ENCODE results near the gene RNF5.
"Not testable (repeated sequence)": the region's sequence is repeated elsewhere in the genome, so short reads cannot be mapped to it uniquely, and the experiment has no call there.

RNF5 gene

GRCh38 chr6:32190911-32191677 is 12.9 kb downstream of the RNF5 start:
- Histone ChIP-seq H3K9ac (ENCODE audit: low read depth, low read length, poor library complexity, severe bottlenecking) (peak overlapping the region; percentile 96), H3F3A (ENCODE audit: low read depth) (no peaks in the 10 kb centered on the region), H3K9me3 (ENCODE audit: insufficient read depth, low read depth, low read length) (no peaks in the 10 kb centered on the region), H2AFZ (ENCODE audit: low read length) (no peak overlapping the region), H3K79me2 (ENCODE audit: insufficient read depth, low read length) (peaks cover 80% of the 10 kb centered on the region), H4K20me1 (ENCODE audit: insufficient read depth, low read length, poor library complexity, severe bottlenecking) (peaks cover 8% of the 10 kb centered on the region), H3K27me3 (ENCODE audit: insufficient read depth, low read length, poor library complexity, severe bottlenecking) (no peaks in the 10 kb centered on the region), H3K4me1 (ENCODE audit: insufficient read depth, low read length, poor library complexity, severe bottlenecking) (peaks cover 58% of the 10 kb centered on the region), H3K9me2 (replicated peaks; ENCODE audit: low read depth, low read length) (no peaks in the 10 kb centered on the region), H3K36me3 (ENCODE audit: insufficient read depth, low read length) (peaks cover 15% of the 10 kb centered on the region; the same call in 1 of the 2 replicates), H3K4me3 (ENCODE audit: low read length, poor library complexity, severe bottlenecking) (peak overlapping the region; percentile 91), H3K4me2 (ENCODE audit: low read depth, low read length, poor library complexity, severe bottlenecking) (peak overlapping the region; percentile 99)
- TF ChIP-seq EZH2phosphoT487 (IDR thresholded peaks at IDR 0.05; ENCODE audit: borderline replicate concordance), result no peak
- TF ChIP-seq CTCF (conservative IDR thresholded peaks at IDR 0.05; ENCODE audit: low read length), result no peak

- H3K9me3 ChIP-seq (ENCODE audit: insufficient read depth, low read depth, low read length), result no peaks in the 10 kb centered on the region
- no peaks in the 10 kb centered on the region for H3F3A ChIP-seq (ENCODE audit: low read depth)
- H3K36me3 ChIP-seq (ENCODE audit: insufficient read depth, low read length), result peaks cover 9% of the 10 kb centered on the region; the same call in 1 of the 2 replicates
- peaks cover 60% of the 10 kb centered on the region for H3K4me1 ChIP-seq (ENCODE audit: insufficient read depth, low read length, poor library complexity, severe bottlenecking)
- H3K9me2 ChIP-seq (replicated peaks; ENCODE audit: low read depth, low read length), result no peaks in the 10 kb centered on the region
- TF ChIP-seq CTCF (conservative IDR thresholded peaks at IDR 0.05; ENCODE audit: low read length), result no peak
- no peak for TF ChIP-seq EZH2phosphoT487 (IDR thresholded peaks at IDR 0.05; ENCODE audit: borderline replicate concordance)
- peaks cover 8% of the 10 kb centered on the region for H4K20me1 ChIP-seq (ENCODE audit: insufficient read depth, low read length, poor library complexity, severe bottlenecking)
- no peaks in the 10 kb centered on the region for H3K27me3 ChIP-seq (ENCODE audit: insufficient read depth, low read length, poor library complexity, severe bottlenecking)
- H2AFZ ChIP-seq (ENCODE audit: low read length), result no peak overlapping the region
- peak overlapping the region; percentile 99 for H3K4me2 ChIP-seq (ENCODE audit: low read depth, low read length, poor library complexity, severe bottlenecking)
- H3K9ac ChIP-seq (ENCODE audit: low read depth, low read length, poor library complexity, severe bottlenecking), result peak overlapping the region; percentile 96
- H3K4me3 ChIP-seq (ENCODE audit: low read length, poor library complexity, severe bottlenecking), result peak overlapping the region; percentile 91
- H3K79me2 ChIP-seq (ENCODE audit: insufficient read depth, low read length), result peaks cover 88% of the 10 kb centered on the region
Observed at GRCh38 chr6:32191696-32192607, 13.7 kb downstream of the RNF5 start.

GRCh38 chr6:32192608-32193039 is 14.4 kb downstream of the RNF5 start, which contains the start of gene GPSM3:
Gene GPSM3, minus strand, starts transcription at chr6:32192643. Its CDS starts 130 bp downstream, at chr6:32192513.
- Histone ChIP-seq H3K79me2 (ENCODE audit: insufficient read depth, low read length) (peaks cover 81% of the 10 kb centered on the region), H3K27me3 (ENCODE audit: insufficient read depth, low read length, poor library complexity, severe bottlenecking) (no peaks in the 10 kb centered on the region), H3K9me3 (ENCODE audit: insufficient read depth, low read depth, low read length) (no peaks in the 10 kb centered on the region), H4K20me1 (ENCODE audit: insufficient read depth, low read length, poor library complexity, severe bottlenecking) (peaks cover 7% of the 10 kb centered on the region), H3K36me3 (ENCODE audit: insufficient read depth, low read length) (peaks cover 2% of the 10 kb centered on the region; the same call in 1 of the 2 replicates), H3K9me2 (replicated peaks; ENCODE audit: low read depth, low read length) (no peaks in the 10 kb centered on the region), H3K4me2 (ENCODE audit: low read depth, low read length, poor library complexity, severe bottlenecking) (peak within 1 kb of the TSS; percentile 99), H3F3A (ENCODE audit: low read depth) (no peaks in the 10 kb centered on the region), H3K4me1 (ENCODE audit: insufficient read depth, low read length, poor library complexity, severe bottlenecking) (peaks cover 62% of the 10 kb centered on the region), H2AFZ (ENCODE audit: low read length) (peak within 1 kb of the TSS; percentile 60; the same call in 1 of the 2 replicates), H3K9ac (ENCODE audit: low read depth, low read length, poor library complexity, severe bottlenecking) (peak within 1 kb of the TSS; percentile 96), H3K4me3 (ENCODE audit: low read length, poor library complexity, severe bottlenecking) (peak within 1 kb of the TSS; percentile 91)
- no peak for TF ChIP-seq CTCF (conservative IDR thresholded peaks at IDR 0.05; ENCODE audit: low read length)
- no peak for TF ChIP-seq EZH2phosphoT487 (IDR thresholded peaks at IDR 0.05; ENCODE audit: borderline replicate concordance)

- not testable (repeated sequence) for H3K9me2 ChIP-seq (replicated peaks; ENCODE audit: low read depth, low read length); H3K27me3 ChIP-seq (ENCODE audit: insufficient read depth, low read length, poor library complexity, severe bottlenecking); H3K9me3 ChIP-seq (ENCODE audit: insufficient read depth, low read depth, low read length); H3K36me3 ChIP-seq (ENCODE audit: insufficient read depth, low read length); H4K20me1 ChIP-seq (ENCODE audit: insufficient read depth, low read length, poor library complexity, severe bottlenecking); H3F3A ChIP-seq (ENCODE audit: low read depth)
- peak overlapping the region; percentile 96 for H3K9ac ChIP-seq (ENCODE audit: low read depth, low read length, poor library complexity, severe bottlenecking)
- peak overlapping the region; percentile 91 for H3K4me3 ChIP-seq (ENCODE audit: low read length, poor library complexity, severe bottlenecking)
- H3K4me2 ChIP-seq (ENCODE audit: low read depth, low read length, poor library complexity, severe bottlenecking), result peak overlapping the region; percentile 99
- peaks cover 76% of the 10 kb centered on the region for H3K79me2 ChIP-seq (ENCODE audit: insufficient read depth, low read length)
- H3K4me1 ChIP-seq (ENCODE audit: insufficient read depth, low read length, poor library complexity, severe bottlenecking), result peaks cover 62% of the 10 kb centered on the region
- H2AFZ ChIP-seq (ENCODE audit: low read length), result peak overlapping the region; percentile 60; the same call in 1 of the 2 replicates
Observed at GRCh38 chr6:32193096-32193495, 14.9 kb downstream of the RNF5 start.

Data from Loucy (cell line).